Gastrocnemius medialis (tissue), 4 donors: ENCODE data around the gene PPIA.

Experiments used
- POLR2A ChIP-seq, 2 donors: fragments of 450-650 bp; IDR thresholded peaks; one replicate each; pipeline ENCODE4 v1.6.1; 2017; ENCODE audit warnings: antibody characterized with exemption in 2 of 2, mild to moderate bottlenecking in 2 of 2, moderate library complexity in 2 of 2
- TF ChIP-seq, protein P1 (sequence below), 5 experiments: fragments of 450-650 bp in 3 of 5; fragments of 200-600 bp in 2 of 5; sonication (generic) in 2 of 5; IDR thresholded peaks in 4 of 5; conservative IDR thresholded peaks in 1 of 5; 1 replicate in 4 of 5; 2 replicates in 1 of 5; pipeline ENCODE4 v1.5.1; 2016 to 2019; ENCODE audit warnings: antibody characterized with exemption in 5 of 5, mild to moderate bottlenecking in 3 of 5, moderate library complexity in 3 of 5

DNA sequence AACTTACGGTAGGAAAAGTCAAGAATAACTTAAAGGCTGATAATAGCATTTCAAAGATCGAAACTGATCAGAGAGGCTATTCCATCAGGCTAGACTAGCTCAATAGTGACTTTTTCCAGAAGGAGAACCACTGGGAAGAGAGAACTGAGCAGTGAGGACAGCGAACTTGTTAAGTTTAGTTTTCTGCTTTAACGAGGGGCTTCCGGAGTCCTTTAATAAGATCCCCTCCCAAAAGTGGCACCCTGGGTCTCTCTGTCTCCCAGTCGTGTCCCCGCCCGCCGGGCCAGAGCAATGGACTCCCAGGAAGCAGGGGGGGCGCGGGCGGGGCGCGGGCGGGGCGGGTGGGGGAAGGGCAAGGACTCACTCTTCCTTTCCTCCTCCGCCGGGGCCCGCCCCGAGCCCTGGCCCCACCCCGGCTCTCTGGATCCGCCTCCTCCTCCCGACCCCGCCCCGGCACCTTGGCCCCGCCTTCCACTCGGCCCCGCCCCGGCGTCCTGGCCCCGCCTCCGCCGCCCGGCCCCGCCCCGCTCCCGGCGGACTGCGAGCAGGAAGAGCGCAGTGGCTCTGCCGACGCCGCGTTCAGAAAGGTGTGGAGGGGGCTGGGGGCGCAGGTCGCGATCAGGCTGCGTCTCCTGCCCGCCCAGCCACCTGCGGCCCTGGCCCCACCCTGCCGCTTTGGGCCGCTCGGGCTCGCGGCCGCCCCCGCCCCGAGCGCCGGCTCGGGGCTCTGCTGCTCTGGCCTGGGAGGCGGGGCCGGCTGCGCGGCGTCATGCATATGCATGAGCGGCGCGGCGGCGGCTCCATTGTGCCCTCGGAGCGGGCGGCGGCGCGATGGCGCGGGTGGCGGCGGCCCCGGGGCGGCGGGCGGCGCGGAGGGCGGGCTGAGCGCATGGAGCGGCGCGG, 48.2 kb upstream of the PPIA start, which contains the start of gene ZMIZ2:
- peak; percentile 83 to 84 for TF ChIP-seq POLR2A (IDR thresholded peaks at IDR 0.05)
- TF ChIP-seq, protein P1, sequence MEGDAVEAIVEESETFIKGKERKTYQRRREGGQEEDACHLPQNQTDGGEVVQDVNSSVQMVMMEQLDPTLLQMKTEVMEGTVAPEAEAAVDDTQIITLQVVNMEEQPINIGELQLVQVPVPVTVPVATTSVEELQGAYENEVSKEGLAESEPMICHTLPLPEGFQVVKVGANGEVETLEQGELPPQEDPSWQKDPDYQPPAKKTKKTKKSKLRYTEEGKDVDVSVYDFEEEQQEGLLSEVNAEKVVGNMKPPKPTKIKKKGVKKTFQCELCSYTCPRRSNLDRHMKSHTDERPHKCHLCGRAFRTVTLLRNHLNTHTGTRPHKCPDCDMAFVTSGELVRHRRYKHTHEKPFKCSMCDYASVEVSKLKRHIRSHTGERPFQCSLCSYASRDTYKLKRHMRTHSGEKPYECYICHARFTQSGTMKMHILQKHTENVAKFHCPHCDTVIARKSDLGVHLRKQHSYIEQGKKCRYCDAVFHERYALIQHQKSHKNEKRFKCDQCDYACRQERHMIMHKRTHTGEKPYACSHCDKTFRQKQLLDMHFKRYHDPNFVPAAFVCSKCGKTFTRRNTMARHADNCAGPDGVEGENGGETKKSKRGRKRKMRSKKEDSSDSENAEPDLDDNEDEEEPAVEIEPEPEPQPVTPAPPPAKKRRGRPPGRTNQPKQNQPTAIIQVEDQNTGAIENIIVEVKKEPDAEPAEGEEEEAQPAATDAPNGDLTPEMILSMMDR (IDR thresholded peaks at IDR 0.05 in 4 of 5, conservative IDR thresholded peaks at IDR 0.05 in 1 of 5), result no peak
